Fibroblast of upper back skin (primary cell): ENCODE data around the gene SERTAD2.

ENCODE experiments used
- DNase-seq: peaks from one replicate; pipeline ENCODE4 v3.0.0-alpha.2; 2013

The SERTAD2 gene

DNA sequence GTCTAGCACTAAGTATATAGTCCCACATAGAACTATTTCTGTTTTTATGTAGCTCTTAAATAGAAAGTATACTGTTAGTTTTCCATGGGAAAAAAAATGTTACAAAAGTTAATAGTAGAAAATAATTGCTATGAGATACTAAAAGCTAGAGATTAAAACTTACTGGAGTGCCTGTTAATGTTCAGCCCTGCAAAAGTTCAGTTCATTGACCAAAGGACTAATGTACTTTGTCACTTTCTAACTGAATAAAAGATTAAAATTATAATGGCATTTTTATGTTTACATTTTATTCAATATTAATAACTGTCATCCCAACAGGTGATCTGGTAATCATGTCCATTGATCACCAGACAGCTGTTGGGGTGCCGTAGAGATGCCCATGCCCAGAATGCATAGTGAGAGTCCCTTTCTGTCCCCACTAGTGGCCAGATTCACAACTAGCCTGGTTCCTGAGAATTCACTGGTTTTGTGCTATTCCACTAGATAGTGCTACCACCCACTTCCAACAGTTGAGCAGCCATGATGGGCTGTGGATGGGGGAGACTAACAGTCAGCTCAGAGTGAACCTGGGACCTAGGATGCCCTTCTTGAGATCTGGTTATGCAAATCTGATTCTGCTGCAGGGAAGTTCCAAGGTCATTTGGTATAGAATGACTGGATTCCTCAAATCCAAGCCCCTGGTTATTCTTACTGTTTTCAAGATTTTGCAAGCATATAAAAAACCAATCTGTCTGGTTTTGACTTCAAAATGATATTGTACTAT is 71.8 kb downstream of the SERTAD2 start:
- DNase-seq = no peak
